Tibial nerve (tissue), 3 donors: ENCODE data around the gene ARHGAP27.
"Not testable (repeated sequence)": the region's sequence is repeated elsewhere in the genome, so short reads cannot be mapped to it uniquely, and the experiment has no call there.

Source experiments
- CTCF ChIP-seq, 5 experiments: fragments of 200-600 bp in 3 of 5; fragments of 450-650 bp in 2 of 5; sonication (generic) in 3 of 5; IDR thresholded peaks; one replicate each; pipeline ENCODE4 v1.5.1; 2016 to 2019; ENCODE audit warnings: antibody characterized with exemption in 5 of 5, mild to moderate bottlenecking in 3 of 5, moderate library complexity in 2 of 5
- POLR2A ChIP-seq, 2 donors: fragments of 450-650 bp; IDR thresholded peaks; one replicate each; pipeline ENCODE4 v1.6.1; 2017; ENCODE audit warnings: antibody characterized with exemption in 2 of 2, mild to moderate bottlenecking in 2 of 2, moderate library complexity in 2 of 2

DNA sequence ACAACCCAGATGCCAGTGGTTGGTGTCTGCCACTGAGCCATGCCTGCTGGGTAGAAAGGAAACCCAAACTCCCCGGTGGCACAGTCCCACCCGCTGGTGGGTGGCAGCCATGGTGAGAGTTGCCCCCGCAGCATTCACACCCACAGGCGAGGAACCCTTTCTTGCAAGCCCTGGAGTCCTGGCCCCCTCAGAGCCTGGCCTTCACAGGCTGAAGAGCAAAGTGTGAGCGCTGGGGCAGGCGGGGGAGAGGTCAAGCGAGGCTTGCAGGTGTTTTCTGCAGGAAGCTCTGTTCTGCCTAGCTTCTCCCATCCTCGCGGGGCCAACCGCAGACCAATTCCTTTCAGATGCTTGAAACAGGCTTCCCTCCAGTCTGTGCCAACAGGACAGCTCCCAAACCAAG, 19.0 kb upstream of the ARHGAP27 start:
- not testable (repeated sequence) for TF ChIP-seq CTCF, POLR2A (IDR thresholded peaks at IDR 0.05)
